ENCODE results near the gene KRTAP10-4.
"Not testable (repeated sequence)": the region's sequence is repeated elsewhere in the genome, so short reads cannot be mapped to it uniquely, and the experiment has no call there.

The KRTAP10-4 gene

DNA sequence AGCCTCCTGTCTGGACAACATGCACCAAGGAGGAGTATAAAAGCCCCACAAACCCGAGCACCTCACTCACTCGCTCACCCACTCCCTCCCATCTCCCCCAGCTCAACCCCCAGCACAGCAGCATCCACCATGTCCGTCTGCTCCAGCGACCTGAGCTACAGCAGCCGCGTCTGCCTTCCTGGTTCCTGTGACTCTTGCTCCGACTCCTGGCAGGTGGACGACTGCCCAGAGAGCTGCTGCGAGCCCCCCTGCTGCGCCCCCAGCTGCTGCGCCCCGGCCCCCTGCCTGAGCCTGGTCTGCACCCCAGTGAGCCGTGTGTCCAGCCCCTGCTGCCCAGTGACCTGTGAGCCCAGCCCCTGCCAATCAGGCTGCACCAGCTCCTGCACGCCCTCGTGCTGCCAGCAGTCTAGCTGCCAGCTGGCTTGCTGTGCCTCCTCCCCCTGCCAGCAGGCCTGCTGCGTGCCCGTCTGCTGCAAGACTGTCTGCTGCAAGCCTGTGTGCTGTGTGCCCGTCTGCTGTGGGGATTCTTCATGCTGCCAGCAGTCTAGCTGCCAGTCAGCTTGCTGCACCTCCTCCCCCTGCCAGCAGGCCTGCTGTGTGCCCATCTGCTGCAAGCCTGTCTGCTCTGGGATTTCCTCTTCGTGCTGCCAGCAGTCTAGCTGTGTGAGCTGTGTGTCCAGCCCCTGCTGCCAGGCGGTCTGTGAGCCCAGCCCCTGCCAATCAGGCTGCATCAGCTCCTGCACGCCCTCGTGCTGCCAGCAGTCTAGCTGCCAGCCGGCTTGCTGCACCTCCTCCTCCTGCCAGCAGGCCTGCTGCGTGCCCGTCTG lies at the start of gene KRTAP10-4:
Gene KRTAP10-4 (plus strand): TSS at position 100 of the 827 bp plus-strand sequence. CDS start 30 bp downstream, at position 130.
- not testable (repeated sequence) for DNase-seq (ENCODE audit: low read depth)

DNA sequence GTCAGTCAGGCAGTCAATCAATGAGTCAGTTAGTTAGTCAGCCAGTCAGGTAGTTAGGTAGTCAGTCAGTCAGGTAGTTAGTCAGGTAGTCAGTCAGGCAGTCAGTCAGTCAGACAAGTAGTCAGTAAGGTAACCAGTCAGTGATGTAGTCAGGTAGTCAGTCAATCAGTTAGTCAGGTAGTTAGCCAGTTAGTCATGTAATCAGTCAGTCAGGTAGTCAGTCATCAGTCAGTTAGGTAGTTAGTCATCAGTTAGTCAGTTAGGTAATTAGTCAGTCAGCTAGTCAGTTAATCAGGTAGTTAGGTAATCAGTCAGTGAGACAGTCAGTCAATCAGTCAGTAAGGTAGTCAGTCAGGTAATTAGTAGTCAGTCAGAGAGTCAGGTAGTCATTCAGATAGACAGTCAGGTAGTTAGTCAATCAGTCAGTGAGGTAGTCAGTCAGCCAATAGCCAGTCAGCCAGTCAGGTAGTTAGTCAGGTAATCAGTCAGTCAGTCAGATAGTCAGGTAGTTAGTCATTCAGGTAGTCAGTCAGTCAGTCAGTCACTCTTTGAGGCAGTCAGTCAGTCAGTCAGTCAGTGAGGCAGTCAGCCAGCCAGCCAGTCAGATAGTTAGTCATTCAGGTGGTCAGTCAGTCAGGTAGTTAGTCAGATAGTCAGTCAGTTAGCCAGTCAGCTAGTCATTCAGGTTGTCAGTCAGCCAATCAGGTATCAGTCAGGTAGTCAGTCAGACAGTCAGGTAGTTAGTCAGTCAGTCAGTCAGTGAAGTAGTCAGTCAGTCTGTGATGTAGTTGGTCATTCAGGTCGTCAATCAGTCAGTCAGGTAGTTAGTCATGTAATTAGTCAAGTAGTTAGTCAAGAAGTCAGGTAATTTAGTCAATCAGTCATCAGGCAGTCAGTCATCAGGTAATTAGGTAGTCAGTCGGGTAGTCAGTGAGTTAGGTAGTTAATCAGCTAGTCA lies 48.8 kb upstream of the KRTAP10-4 start:
- DNase-seq (ENCODE audit: low read depth) = no peak

- DNase-seq (ENCODE audit: low read depth) = no peak
These were observed 48.0 kb upstream of the KRTAP10-4 start for GRCh38 chr21:44525391-44526095.

DNA sequence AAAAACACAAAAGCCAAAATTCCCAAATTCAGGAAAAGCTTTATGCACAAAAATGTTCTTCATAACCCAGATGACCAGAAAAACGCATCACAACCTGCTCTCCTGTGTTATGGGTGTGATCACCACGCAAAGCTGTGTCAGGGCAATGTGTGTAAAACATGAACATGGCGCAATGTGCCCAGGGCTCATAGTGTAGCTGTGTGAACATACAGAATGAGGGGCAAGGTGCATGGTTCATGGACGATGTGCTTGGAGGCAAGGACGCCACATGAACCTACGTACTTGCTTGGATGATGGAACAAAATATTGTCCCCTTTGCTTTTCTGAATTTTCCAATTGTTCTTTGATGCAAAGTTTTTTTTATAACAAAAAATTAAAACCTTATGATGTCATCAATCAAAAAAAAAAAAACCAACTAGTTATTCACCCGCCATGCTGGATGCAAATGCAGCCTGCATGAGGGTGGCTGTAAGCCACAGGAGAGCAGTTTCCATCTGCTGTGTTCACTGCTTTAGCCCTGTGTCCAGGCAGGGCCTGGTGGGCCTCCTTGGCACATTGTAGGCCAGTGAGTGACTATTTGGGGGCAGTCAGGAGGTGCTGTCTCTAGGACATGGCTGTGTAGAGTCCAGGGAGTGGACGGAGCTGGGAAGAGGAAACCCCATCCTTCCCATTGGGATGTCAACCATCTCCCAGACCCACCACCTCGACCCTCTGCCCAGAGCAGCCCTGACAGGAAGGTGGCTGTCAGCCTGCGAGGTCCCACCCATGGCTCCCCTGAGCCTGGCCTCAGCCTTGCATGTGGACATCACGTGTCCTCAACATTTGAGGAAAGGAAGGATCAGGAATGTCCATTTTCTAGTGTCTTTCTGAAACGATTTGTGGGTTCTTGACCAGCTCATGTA lies 47.2 kb upstream of the KRTAP10-4 start:
- no peak for DNase-seq (ENCODE audit: low read depth)

- no peak for DNase-seq (ENCODE audit: low read depth)
These were observed 46.2 kb upstream of the KRTAP10-4 start for GRCh38 chr21:44527156-44527982.

GRCh38 chr21:44527983-44528633 lies 45.4 kb upstream of the KRTAP10-4 start:
- no peak for DNase-seq (ENCODE audit: low read depth)

GRCh38 chr21:44528634-44528995 lies 44.9 kb upstream of the KRTAP10-4 start:
- no peak for DNase-seq (ENCODE audit: low read depth)

GRCh38 chr21:44529011-44529421 lies 44.5 kb upstream of the KRTAP10-4 start:
- no peak for DNase-seq (ENCODE audit: low read depth)

DNA sequence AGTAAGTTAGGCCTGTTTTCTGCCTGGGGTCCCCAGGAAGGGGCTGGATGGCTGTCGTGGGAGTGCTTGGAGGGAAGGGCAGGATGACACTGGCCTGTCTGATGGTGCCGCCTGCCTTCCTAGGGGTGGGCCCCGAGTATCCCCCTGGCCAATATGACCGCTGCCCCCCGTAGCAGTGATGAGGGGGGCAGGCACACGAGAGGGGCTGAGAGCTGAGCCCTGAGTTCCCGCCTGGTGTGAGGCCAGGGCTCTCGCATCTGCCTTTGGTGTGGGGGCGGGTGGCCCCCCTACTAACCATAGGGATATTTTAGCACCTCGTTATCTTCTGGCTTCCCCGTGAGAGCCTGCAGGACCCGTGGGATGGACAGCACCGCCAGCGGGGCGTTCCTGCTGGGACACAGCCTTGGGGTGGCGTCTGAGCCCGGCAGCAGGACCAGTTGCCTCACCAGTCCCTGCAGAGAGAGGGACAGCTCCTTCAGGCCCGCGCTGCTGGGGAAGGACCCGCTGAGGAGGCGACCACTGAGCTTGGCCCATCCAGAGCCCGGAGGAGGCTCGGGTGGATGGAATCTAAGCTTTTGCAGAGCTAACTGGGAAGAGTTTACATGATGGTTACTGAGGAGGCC lies 43.9 kb upstream of the KRTAP10-4 start:
- no peak for DNase-seq (ENCODE audit: low read depth)

- no peak for DNase-seq (ENCODE audit: low read depth)
These were observed 43.2 kb upstream of the KRTAP10-4 start for GRCh38 chr21:44530221-44530902.

DNA sequence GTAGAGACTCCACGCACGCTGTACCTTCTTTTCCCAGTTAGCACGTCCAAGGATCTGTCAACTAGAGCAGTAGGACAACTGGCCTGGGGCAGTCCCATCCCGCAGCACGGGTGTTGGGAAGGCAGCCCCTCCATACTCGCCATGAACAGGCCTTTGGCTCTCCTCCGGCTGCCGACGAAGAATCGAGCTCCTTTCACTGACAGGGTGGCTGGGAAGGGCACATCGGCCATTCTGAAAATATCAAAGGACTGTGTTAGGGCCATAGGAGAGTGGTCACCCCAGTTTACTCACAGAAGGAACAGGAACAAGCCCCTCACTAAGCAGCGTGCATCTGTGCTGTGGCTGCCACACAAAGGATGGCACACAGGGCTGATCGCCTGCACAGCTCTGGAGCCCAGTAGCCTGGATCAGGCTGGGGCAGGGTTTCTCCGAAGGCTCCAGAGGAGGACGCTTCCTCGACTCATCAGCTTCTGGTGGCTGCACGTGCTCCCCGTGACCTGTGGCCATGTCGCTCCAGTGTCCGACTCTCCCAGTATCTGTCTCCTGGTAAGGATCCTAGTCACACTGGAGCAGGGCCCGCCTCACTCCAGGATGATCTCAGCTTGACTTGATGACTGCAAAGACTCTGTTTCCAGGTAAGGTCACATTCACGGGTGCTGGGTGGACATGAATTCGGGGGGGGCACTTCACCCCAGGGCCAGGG lies 42.5 kb upstream of the KRTAP10-4 start:
- no peak for DNase-seq (ENCODE audit: low read depth)

DNA sequence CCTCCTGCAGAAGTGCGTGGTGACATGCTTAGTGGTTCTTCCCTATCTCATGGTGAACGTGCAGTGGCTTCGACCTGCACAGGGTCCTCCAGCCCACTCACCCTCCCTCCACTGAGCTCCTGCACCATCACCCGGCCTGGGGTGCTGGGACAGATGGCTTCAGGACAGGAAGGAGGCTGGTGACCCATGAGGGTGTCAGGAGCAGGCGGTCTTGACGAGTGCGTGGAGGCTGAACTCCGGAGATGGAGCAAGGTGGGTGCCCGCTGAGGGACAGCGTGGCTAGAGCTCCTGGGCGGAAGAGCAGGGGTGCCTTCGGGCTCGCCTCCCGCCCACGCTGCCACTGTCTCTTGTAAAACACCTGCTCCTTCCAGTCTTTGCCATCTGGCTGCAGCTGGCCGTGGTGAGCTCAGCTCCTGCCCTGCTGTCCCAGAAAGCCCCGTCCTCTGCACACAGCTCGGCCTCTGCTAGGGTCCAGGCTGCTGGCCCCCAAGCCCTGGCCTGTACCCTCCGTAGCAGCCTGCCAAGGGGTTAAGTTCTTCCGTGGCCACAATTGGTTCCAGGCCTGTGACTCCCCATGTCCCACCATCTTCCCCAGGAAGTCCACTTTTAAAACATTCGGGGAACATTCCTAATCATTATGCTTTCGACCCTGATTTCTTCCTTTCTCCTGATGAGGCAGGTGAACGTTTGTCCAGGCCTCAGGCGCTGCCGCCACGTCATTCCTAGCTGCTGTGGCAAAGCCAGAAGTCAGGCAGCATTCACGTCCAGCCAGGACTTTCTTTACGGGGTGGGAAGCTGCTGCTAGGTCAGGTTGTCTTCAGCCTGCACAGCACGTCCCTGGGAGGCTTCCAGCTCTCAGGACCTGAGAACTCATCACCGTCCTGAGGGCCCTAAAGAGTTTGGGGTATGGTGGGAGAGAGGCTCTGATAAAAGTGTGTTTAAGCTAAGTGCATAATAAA lies 41.6 kb upstream of the KRTAP10-4 start:
- DNase-seq (ENCODE audit: low read depth) = no peak

DNA sequence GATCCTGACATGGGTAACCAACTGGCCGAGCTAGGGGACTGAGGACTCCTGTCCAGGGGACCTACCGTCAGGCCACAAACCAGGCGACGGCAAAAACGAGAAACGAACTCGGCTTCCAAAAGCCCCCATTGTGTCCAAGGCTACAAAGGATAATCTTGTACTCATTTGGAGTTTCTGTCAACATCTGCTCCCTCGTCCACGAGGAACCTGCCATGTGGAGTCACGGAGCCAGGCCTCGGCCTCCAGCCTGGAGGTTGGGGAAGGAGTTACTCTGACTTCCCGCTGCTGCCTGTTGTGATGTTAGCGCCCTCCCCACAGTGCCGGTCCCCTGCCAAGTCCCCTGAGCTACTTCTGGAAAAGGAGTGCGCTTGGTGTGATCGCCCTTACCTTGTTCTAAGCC lies 40.8 kb upstream of the KRTAP10-4 start:
- DNase-seq (ENCODE audit: low read depth) = no peak

- DNase-seq (ENCODE audit: low read depth) = no peak
These were observed 40.2 kb upstream of the KRTAP10-4 start for GRCh38 chr21:44533121-44533890.

GRCh38 chr21:44533891-44534627 lies 39.5 kb upstream of the KRTAP10-4 start:
- no peak for DNase-seq (ENCODE audit: low read depth)

Data from amniotic epithelial cell (primary cell).